Measurements from ENCODE around the gene SIL1.

Gene SIL1

DNA sequence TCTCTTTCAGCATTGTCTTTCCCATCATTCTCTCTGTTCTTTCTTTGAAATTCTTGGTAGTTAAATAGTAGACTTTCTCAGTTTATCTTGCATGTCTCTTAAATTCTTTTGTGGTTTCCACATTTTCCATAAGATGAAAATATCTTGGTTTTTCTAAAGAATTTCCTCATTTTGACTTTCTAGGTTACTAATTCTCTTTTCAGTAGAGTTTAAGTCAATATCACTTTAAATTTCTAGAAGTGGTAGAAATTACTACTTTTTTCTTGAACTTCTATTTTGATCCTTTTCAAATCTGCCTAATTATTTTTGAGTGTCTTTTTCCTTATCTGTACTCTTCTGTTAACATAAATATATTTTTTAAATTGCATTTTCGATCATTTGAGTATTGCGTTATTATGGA lies 299.4 kb downstream of the SIL1 start:
- TF ChIP-seq, protein P1, sequence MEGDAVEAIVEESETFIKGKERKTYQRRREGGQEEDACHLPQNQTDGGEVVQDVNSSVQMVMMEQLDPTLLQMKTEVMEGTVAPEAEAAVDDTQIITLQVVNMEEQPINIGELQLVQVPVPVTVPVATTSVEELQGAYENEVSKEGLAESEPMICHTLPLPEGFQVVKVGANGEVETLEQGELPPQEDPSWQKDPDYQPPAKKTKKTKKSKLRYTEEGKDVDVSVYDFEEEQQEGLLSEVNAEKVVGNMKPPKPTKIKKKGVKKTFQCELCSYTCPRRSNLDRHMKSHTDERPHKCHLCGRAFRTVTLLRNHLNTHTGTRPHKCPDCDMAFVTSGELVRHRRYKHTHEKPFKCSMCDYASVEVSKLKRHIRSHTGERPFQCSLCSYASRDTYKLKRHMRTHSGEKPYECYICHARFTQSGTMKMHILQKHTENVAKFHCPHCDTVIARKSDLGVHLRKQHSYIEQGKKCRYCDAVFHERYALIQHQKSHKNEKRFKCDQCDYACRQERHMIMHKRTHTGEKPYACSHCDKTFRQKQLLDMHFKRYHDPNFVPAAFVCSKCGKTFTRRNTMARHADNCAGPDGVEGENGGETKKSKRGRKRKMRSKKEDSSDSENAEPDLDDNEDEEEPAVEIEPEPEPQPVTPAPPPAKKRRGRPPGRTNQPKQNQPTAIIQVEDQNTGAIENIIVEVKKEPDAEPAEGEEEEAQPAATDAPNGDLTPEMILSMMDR (conservative IDR thresholded peaks at IDR 0.05) = no peak
- H3K27ac ChIP-seq = no peak overlapping the region

DNA sequence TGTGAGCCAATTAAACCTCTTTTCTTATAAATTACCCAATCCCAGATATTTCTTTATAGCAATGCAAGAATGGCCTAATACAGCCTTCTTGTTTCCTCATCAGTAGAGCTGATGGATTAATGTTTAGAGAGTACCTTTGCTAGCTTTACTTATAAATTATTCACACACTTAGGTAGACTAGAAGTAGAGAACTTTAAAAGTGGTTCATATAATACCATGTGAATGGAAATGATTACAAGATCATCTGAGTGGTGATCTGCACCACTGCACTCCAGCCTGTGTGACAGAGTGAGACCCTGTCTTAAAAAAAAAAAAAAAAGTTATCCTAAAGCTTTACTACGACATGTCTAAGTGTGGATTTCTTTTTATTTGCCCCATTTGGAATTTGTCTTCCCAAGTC lies 299.9 kb downstream of the SIL1 start:
- TF ChIP-seq, protein P1 (conservative IDR thresholded peaks at IDR 0.05) = no peak
- H3K27ac ChIP-seq = no peak overlapping the region

Data from VCaP (cell line).